Lung (tissue), 12 donors: Measurements from ENCODE around the gene FAT1. TPM values are rescaled to one million over a fixed set of nuclear protein-coding genes. Genes with fewer than 3 reads are reported as not detected.

ENCODE experiments used
- ATAC-seq: fragments of 200-7000 bp; cut with Tn5 transposase; one replicate; pipeline ENCODE4 v1.9.1; 2020; ENCODE audit warnings: moderate number of reproducible peaks; ENCODE audit not compliant: insufficient read depth, low FRiP score
- DNase-seq, 3 donors: peaks; one replicate each; pipeline ENCODE4 v3.0.0-alpha.2; 2013 to 2017
- H3K27ac ChIP-seq, 2 donors: one replicate each; pipeline ENCODE4 v1.5.1; 2013; ENCODE audit warnings: mild to moderate bottlenecking in 2 of 2, moderate library complexity in 2 of 2, control low read depth in 1 of 2, inconsistent platforms in 1 of 2, low read depth in 1 of 2, low read length in 1 of 2
- H3K27me3 ChIP-seq, 3 donors: one replicate each; pipeline ENCODE4 v1.5.1; 2013; ENCODE audit warnings: low read length in 2 of 3; ENCODE audit not compliant: control insufficient read depth in 3 of 3, insufficient read depth in 3 of 3
- H3K36me3 ChIP-seq, 4 donors: one replicate each; pipeline ENCODE4 v1.5.1; 2013; ENCODE audit warnings: low read length in 4 of 4, mild to moderate bottlenecking in 1 of 4, moderate library complexity in 1 of 4; ENCODE audit not compliant: control insufficient read depth in 4 of 4, insufficient read depth in 4 of 4
- H3K4me1 ChIP-seq, 5 donors: one replicate each; pipeline ENCODE4 v1.5.1; 2013; ENCODE audit warnings: low read length in 5 of 5, mild to moderate bottlenecking in 2 of 5, moderate library complexity in 1 of 5; ENCODE audit not compliant: control insufficient read depth in 5 of 5, insufficient read depth in 5 of 5
- H3K4me3 ChIP-seq: one replicate; pipeline ENCODE4 v1.5.1; 2013; ENCODE audit warnings: mild to moderate bottlenecking, control low read depth, moderate library complexity
- H3K9ac ChIP-seq, 2 donors: one replicate each; pipeline ENCODE4 v1.5.1; 2013; ENCODE audit warnings: low read length in 2 of 2, control low read depth in 1 of 2; ENCODE audit not compliant: insufficient read depth in 1 of 2
- H3K9me3 ChIP-seq, 4 donors: one replicate each; pipeline ENCODE4 v1.5.1; 2013; ENCODE audit warnings: low read length in 3 of 4, mild to moderate bottlenecking in 1 of 4, moderate library complexity in 1 of 4; ENCODE audit not compliant: control insufficient read depth in 4 of 4, insufficient read depth in 3 of 4
- CTCF ChIP-seq: IDR thresholded peaks from 2 replicates; pipeline ENCODE4 v1.5.1; 2012; ENCODE audit warnings: mild to moderate bottlenecking; ENCODE audit errors: control extremely low read depth, extremely low read depth
- WGBS, 2 donors: extraction: QIAGEN DNeasy Blood & Tissue Kit; methylation state at CpG; one replicate each; pipeline ENCODE4 v1.1.7; 2013; 5-methylcytosine and 5-hydroxymethylcytosine counted together
- polyA plus RNA-seq, 2 donors: library from polyadenylated mRNA; stranded (reverse); fragments of 200-250 nt; gene quantifications; one replicate each; pipeline ENCODE4 v1.2.1, GENCODE V29; 2013
- total RNA-seq, 2 donors: library from RNA; depleted of rRNA in 1 of 2; stranded (reverse); fragments of >200 nt in 1 of 2; gene quantifications; one replicate each; pipeline ENCODE4 v1.2.1, GENCODE V29; 2014 to 2021
- donor health status: control.
- donor health status: control.
- donor health status: Bipolar disorder and iron deficiency.
- donor health status: healthy.
- donor health status: DM: yes; HTN: yes; CAD: no.

The FAT1 gene
- total and polyA plus RNA-seq, 4 donors, result 19.4 to 318 (median 72.3) TPM

GRCh38 chr4:186584912-186585311, 138.7 kb downstream of the FAT1 start:
- Histone ChIP-seq H3K9me3 (peaks cover 0 to 2% (median 0%) of the 10 kb centered on the region in 4 donors), H3K4me1 (no peaks in the 10 kb centered on the region), H3K36me3 (peaks cover 2 to 20% (median 12%) of the 10 kb centered on the region in 4 donors), H3K27me3 (no peaks in the 10 kb centered on the region), H3K4me3 (no peak overlapping the region), H3K9ac (no peak overlapping the region), H3K27ac (no peak overlapping the region)
- no peak for TF ChIP-seq CTCF
- DNase-seq, result no peak
- ATAC-seq, result no peak
- WGBS, 2 donors, result 75 to 80% methylated on average over 6 of the region's 6 CpGs

GRCh38 chr4:186581421-186581820, 142.2 kb downstream of the FAT1 start:
- TF ChIP-seq CTCF, result no peak
- Histone ChIP-seq H3K4me1 (no peaks in the 10 kb centered on the region), H3K36me3 (peaks cover 0 to 9% (median 3%) of the 10 kb centered on the region in 4 donors), H3K9me3 (peaks cover 0 to 2% (median 0%) of the 10 kb centered on the region in 4 donors), H3K9ac (no peak overlapping the region), H3K27me3 (no peaks in the 10 kb centered on the region), H3K27ac (no peak overlapping the region), H3K4me3 (no peak overlapping the region)
- WGBS, 2 donors, result 88 to 95% methylated on average over 6 of the region's 6 CpGs
- no peak for DNase-seq
- ATAC-seq, result no peak

- Histone ChIP-seq H3K36me3 (peaks cover 0 to 6% (median 1%) of the 10 kb centered on the region in 4 donors), H3K27me3 (no peaks in the 10 kb centered on the region), H3K4me3 (no peak overlapping the region), H3K9me3 (peaks cover 0 to 2% (median 0%) of the 10 kb centered on the region in 4 donors), H3K4me1 (no peaks in the 10 kb centered on the region), H3K27ac (no peak overlapping the region), H3K9ac (no peak overlapping the region)
- ATAC-seq (no peak), DNase-seq (no peak)
- no peak for TF ChIP-seq CTCF
- WGBS, 2 donors, result 86 to 95% methylated on average over 1 of the region's 1 CpG
These were observed 143.0 kb downstream of the FAT1 start for GRCh38 chr4:186580669-186581068.
